ENCODE data around the gene COX4I1.

The COX4I1 gene

DNA sequence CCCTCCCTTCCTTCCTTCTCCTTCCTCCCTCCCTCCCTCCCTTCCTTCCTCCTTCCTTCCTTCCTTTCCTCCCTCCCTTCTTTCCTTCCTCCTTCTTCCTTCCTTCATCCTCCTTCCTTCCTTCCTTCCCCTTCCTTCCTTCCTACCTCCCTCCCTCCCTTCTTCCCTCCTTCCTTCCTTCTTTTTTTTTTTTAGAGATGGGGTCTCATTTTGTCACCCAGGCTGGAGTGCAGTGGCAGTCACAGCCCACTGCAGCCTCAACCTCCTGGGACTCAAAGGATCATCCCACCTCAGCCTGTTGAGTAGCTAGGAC, 44.6 kb downstream of the COX4I1 start:
- DNase-seq = no peak

DNA sequence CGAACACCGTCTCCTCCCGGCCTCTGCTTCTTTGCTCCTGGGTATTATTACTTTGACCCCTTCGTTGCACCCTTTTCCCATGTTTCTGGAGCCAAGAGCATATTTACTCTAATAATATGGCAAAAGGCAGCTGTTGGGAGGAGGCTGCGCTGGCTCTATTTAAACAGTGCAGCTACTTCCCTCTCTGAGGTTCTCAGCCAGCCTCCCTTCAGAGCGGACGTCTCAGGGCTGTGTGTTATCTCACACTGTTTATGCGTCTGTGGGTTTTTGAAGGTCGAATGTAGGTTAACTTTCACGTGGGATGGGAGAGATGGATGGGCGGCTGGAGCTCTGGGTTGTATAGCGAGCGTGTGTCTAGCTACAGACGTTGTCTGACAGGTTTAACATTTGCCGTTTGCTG, 45.3 kb downstream of the COX4I1 start:
- peak; percentile 44 to 58 for DNase-seq

DNA sequence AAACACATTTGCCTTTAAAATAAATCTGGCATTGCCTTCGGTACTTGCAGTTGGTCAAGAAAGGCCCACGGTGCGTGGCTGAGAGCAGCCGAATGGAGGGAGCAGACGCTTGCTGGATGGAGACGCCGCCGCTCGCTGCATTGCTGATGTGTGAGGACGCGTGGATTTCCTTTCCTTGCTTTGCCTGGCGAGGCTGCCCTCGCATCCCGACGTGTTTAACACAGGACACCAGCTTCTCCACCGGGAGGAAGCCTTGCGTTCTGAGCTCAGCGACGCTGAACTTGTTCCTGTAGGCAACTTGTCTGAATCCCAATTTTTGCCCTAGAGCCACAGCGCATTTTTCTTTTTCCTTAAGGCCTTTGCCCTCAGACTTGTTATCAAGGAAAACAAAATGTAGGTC, 45.8 kb downstream of the COX4I1 start:
- no peak for DNase-seq

DNA sequence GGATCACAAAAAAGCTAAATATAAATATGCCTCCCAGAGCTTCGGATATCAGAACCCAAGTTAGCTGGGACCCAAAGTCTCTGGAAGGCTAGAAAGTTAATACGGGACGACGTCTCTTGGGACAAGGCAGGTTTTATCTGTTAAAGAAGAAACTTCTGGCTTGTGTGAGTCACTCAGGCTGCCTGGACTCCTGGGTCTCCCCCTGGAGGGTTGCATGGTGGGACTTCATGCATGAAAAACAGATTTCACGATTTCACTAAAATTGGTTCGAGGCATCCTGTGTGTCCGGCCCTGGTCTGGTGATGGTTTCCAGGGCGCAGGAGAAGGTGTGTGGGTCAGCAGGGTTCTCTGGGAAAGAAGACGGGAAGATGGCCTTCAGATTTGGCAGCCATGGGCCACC, 47.0 kb downstream of the COX4I1 start:
- DNase-seq = no peak

DNA sequence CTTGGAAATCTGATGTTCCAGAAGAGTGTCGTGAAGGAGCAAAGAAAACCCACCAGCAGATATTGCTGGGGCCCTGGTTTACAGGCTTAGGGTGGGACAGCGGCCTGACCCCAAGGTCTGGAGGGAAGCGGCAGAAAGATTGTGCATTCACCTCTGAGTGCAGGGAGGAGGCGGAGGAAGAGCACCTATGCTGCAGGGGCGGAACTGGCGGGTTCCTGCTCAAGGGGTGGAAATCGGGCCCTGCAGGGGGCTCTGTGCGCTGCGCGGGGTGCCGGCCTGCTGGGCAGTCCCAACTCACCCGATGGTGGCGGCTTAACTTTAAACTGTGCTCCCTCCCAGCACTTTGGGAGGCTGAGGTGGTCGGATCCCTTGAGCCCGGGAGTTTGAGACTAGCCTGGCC, 47.5 kb downstream of the COX4I1 start:
- no peak for DNase-seq

DNA sequence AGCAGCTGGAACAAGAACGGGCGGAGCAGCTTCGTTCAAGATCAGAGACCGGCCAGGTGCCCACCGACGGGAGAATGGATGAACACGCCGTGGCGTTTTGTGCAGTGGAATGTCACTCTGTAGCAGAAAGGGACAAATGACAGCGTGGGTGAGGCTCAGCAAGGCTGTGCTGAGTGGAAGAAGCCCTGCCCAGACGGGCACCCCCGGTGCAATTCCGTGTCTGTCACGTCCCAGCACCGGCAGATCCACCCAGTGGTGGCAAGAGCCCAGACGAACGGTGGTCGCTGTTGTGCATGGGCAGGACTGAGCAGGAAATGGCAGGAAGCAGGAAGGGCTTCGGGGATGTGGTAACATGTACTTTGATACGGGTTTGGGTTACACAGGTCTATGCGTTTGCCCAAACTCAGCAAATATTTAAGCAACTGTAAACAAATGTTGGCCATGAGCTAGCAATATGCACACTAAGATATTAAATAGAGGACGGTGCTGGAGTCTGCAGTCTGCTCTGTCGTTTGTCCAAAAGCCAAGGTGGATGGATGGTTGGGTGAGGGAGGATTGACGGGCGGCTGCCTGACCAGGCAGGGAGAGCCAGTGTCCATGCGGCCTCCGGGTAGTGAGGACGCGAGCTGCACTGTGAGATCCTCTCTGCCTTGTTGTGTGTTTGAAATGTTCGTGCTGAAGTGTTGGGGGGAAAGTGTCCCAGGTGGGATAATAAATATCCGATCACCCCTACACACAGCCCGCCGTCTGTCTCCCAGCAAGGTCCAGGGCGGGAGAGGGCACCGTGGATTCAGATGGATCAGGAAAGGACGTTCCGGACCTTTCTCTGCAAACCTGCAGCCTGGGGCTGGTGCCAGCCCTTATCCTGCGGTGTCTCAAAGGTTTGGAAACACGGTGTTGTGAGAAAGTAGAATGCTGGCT, 48.4 kb downstream of the COX4I1 start:
- DNase-seq = no peak

DNA sequence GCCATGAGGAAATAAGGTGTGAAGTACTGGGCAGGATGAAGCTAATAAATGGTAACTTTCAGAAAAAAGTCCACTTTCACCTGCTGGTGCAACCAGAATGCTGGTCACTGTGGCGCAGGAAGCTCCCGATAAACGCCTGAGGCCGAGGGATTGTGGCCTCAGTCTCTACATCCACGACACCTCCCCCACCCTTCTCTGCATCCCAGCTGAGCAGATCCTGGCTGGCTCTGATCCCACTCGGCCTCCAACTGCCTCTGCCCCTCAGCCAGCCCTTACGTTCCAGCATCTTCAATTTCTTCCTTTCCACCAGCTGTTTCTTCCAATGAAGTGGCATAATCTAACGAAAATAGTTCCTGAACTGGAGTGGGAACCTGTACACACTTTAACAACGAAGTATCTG, 49.5 kb downstream of the COX4I1 start:
- no peak for DNase-seq

DNA sequence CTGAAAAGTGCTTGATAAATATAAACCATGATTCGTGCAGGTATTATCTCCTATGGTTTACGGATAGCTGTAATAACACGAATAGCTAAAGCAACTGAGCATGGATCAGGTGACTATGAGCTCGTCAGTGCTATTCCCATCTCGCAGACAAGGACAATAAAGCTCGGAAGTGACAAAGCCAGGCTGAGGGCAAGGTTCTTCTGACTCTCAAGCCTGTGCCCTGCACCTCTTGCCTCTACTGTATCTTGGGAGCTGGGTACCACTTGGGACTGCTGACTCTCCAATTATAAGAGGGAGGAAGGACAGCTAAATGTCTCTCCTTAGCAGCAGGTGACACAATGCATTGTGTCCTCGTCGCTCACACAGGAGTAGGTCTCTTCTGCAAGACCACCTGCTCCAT, 49.9 kb downstream of the COX4I1 start:
- no peak for DNase-seq

DNA sequence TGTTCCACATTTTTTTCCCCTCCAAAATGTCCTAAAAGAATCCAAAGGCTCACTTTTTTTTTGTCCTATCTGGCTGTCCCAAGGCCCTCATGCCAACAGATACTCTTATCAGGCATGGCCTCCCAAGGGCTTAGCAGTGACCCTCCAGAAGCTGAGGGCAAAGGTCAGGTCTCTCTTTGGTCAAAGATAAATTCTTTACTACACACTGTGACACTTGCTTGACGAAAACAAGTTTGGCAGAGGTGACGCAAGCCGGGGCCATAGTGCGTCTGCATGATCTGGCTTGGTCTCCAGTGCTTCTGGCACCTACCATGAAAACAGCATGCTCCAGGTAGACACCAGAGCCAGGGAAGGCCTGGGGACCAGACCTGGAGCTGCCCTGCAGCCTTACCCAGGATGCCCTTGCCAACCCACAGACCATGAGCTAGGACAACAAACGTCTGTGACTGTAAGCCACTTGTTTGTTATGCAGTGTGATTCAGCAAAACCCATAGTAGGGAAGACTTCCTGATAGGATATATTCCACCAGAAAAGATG, 50.9 kb downstream of the COX4I1 start:
- DNase-seq = no peak

DNA sequence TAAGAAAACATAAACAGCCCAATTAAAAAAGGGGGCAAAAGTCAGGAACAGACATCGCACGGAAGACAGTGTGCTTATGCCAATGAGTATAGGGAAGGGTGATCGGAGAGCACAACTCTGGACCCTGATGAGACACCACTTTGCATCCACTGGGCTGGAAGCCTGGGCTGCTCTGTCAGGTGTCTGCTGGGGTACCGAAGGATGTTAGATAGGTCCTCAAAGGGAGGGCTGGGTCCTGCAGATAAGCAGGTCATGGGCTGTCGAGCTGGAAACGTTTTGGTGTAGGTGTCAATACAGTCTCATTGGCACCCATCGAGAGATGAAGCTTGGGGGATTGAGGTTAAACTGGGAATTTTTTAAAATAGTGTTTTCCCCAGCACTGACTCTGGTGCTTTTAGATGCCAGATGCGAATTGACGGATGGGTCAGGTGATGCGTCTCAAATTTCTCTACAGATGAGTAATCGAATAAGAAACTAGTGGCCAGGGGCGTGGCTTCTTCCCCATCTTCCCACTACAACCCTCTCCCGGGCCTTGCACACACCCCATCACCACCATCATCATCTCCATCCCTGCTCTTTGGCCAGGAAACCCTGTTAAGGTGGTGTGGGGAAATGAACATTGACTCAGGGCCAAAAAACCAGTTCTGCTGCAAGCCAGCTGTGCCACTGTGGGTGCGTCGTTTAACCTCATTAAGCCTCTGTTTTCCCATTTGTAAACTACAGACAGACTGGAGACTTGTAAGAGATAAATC, 51.7 kb downstream of the COX4I1 start:
- peak; percentile 58 to 68 for DNase-seq

DNA sequence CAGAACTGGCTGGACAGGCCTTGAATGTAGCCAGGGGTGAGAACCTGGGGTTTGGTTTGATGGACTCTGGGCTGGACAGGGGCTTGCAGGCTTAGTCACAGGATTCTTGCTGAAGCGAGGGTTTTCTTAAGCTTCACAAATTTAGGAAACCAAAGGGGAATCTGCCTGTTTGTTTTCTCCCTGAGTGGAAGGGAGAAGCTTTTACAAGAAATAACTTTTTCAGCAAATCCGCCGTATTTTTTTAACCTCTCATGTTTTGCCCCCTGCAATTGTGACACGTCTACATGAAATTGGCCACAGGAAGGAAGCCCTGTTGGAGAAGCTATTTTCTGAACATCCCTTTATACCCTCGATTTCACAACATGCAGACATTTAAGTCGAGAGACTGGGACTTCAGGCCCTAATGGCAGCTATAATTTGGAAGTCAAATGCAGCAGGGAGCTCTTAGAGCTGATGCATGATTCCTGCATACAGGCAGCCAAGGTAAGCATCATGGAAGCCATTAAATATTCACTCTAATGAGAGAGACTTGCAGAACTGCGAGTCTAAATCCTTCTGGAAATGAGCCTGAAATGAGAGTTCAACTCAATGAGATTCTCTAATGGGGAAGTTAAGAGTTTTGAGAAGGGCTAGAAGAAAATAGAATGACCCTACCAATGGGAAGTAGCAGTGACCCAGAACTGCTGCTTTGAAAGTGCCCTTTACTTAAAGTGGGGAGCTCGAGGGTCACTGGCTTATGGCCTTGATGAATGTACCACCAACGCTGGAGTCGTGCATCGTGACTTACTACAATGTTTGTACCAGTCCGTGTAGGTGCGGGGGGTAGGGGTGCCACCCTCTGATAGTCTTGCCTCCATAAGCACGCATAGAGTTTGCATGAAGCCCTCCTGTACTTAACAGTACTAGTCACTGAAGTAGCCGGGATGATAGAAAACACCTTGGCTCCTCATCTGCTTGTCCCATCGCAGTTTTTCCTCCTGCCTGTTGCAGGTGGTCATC, 54.4 kb downstream of the COX4I1 start:
- DNase-seq = peak; percentile 69 to 80

DNA sequence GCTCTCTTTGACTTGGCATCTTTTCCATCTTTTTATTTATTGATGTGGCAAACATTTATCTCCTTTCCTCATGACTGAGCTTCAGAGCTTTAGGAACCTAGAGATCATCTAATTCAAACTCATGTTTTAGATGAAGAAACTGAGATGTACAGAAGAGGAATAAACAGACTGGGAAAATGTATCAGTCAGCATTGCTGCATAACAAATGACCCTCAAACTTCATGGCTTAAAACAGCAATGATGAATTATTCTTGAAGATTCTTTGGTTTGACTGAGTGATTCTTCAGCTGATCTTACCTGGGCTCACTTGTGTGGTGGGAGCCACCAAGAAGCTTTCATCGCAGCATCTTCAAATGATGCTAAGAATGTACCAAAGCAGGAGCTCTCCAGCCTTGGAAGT, 55.4 kb downstream of the COX4I1 start:
- DNase-seq = no peak

DNA sequence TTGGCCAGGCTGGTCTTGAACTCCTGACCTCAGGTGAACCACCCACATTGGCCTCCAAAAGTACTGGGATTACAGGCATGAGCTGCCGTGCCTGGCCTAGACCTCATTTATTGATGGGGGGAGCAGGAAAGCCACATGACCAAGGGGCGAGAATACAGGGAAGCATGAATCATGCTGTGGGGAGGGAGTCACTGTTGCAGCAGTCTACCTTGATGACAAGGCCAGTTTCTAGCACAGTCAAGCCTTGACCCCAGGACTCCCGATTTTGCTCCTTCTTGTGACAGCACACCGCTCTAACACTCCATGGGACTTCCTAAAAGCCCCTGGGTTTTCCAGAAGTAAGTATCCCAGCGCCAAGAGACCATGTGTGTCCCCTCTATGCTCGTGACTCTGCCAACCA, 56.6 kb downstream of the COX4I1 start:
- peak in 1 of 2 donors; percentile 68 for DNase-seq

DNA sequence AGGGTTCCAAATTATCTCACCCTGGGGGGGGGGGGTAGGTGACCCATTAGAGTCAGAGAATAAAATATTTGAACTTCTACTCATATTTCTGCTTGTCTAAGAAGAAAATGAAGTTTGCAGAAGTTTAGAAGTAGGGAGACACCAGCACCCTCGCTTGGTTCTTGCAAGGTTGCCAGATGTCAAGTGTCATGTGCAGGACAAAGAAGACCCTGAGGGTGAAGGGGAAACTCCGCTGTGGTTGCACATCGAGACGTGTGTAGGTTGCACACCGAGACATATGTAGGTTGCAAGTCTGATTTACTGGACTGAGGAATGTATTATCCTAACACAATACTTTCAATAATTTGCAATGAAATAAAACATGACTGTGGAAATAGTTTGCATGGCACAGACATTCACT, 57.1 kb downstream of the COX4I1 start:
- DNase-seq = peak; percentile 64 to 86
